Neural cell (in vitro differentiated cells): Measurements from ENCODE around the gene QKI. TPM values are rescaled to one million over a fixed set of nuclear protein-coding genes. Genes with fewer than 3 reads are reported as not detected.

ENCODE experiments used
- H2AFZ ChIP-seq: fragments of 200-600, 300-800 bp; sonication (generic), shearing (Covaris generic); 2 replicates; pipeline ENCODE4 v1.6.0; 2014; ENCODE audit warnings: low read depth, mild to moderate bottlenecking, antibody characterized with exemption, low read length, moderate library complexity
- H3F3A ChIP-seq: fragments of 200-600 bp; shearing (Covaris generic); 2 replicates; pipeline ENCODE4 v1.6.1; 2016; ENCODE audit warnings: mild to moderate bottlenecking, moderate library complexity, mixed read lengths, antibody characterized with exemption, low read length; ENCODE audit not compliant: insufficient read depth, poor library complexity, severe bottlenecking
- H3K27ac ChIP-seq: fragments of 200-600, 300-800 bp; sonication (generic), shearing (Covaris generic); 2 replicates; pipeline ENCODE4 v1.5.1; 2014; ENCODE audit warnings: mild to moderate bottlenecking, low read length, moderate library complexity
- H3K27me3 ChIP-seq: fragments of 300-800, 200-600 bp; sonication (generic), shearing (Covaris generic); 2 replicates; pipeline ENCODE4 v1.6.0; 2014; ENCODE audit warnings: mild to moderate bottlenecking, low read depth, low read length, moderate library complexity; ENCODE audit not compliant: insufficient read depth
- H3K36me3 ChIP-seq: fragments of 300-800, 200-600 bp; sonication (generic), shearing (Covaris generic); 2 replicates; pipeline ENCODE4 v1.5.1; 2014; ENCODE audit warnings: mild to moderate bottlenecking, antibody characterized with exemption, low read length, moderate library complexity; ENCODE audit not compliant: insufficient read depth
- H3K4me2 ChIP-seq: fragments of 300-800, 200-600 bp; sonication (generic), shearing (Covaris generic); 2 replicates; pipeline ENCODE4 v1.6.0; 2014; ENCODE audit warnings: mild to moderate bottlenecking, low read length
- H3K4me3 ChIP-seq: fragments of 300-800, 200-600 bp; sonication (generic), shearing (Covaris generic); 2 replicates; pipeline ENCODE4 v1.5.1; 2014; ENCODE audit warnings: mild to moderate bottlenecking, low read length, moderate library complexity
- H3K79me2 ChIP-seq: fragments of 200-600 bp; shearing (Covaris generic); replicated peaks from 2 replicates; pipeline ENCODE4 v1.6.0; 2014; ENCODE audit warnings: mild to moderate bottlenecking, low read length, moderate library complexity; ENCODE audit not compliant: insufficient read depth
- H3K9ac ChIP-seq: fragments of 300-800, 200-600 bp; sonication (generic), shearing (Covaris generic); 2 replicates; pipeline ENCODE4 v1.6.1; 2016; ENCODE audit warnings: mild to moderate bottlenecking, low read length, mixed read lengths
- H3K9me2 ChIP-seq: fragments of 200-600 bp; shearing (Covaris generic); 2 replicates; pipeline ENCODE4 v1.6.1; 2016; ENCODE audit warnings: mild to moderate bottlenecking, low read length, mixed read lengths; ENCODE audit not compliant: insufficient read depth
- H3K9me3 ChIP-seq: fragments of 200-600, 300-800 bp; sonication (generic), shearing (Covaris generic); 2 replicates; pipeline ENCODE4 v1.6.1; 2016; ENCODE audit warnings: mild to moderate bottlenecking, mixed run types, low read length, moderate library complexity, mixed read lengths
- H4K20me1 ChIP-seq: fragments of 200-600 bp; shearing (Covaris generic); 2 replicates; pipeline ENCODE4 v1.6.1; 2016; ENCODE audit warnings: mild to moderate bottlenecking, mixed run types; ENCODE audit not compliant: insufficient read depth
- EP300 ChIP-seq: fragments of 450-650 bp; conservative IDR thresholded peaks from 2 replicates; pipeline ENCODE4 v1.6.1; 2014; ENCODE audit warnings: antibody characterized with exemption, mild to moderate bottlenecking, moderate library complexity; ENCODE audit not compliant: poor library complexity, severe bottlenecking
- EZH2 ChIP-seq: fragments of 200-600, 300-800 bp; shearing (Covaris generic), sonication (generic); IDR thresholded peaks from 2 replicates; pipeline ENCODE4 v1.6.1; 2014; ENCODE audit warnings: antibody characterized with exemption, low read length, borderline replicate concordance, mild to moderate bottlenecking; ENCODE audit not compliant: insufficient read depth, poor library complexity, severe bottlenecking
- MXI1 ChIP-seq: fragments of 450-650 bp; conservative IDR thresholded peaks from 2 replicates; pipeline ENCODE4 v1.6.1; 2014; ENCODE audit warnings: antibody characterized with exemption, mild to moderate bottlenecking; ENCODE audit not compliant: poor library complexity, severe bottlenecking
- POLR2AphosphoS5 ChIP-seq: IDR thresholded peaks from 2 replicates; pipeline ENCODE4 v1.6.1; 2012
- RAD21 ChIP-seq: fragments of 450-650 bp; conservative IDR thresholded peaks from 2 replicates; pipeline ENCODE4 v1.6.1; 2014; ENCODE audit warnings: antibody characterized with exemption, mild to moderate bottlenecking, moderate library complexity
- SMC3 ChIP-seq: fragments of 450-650 bp; conservative IDR thresholded peaks from 2 replicates; pipeline ENCODE4 v1.6.1; 2014; ENCODE audit warnings: antibody characterized with exemption, mild to moderate bottlenecking, moderate library complexity; ENCODE audit not compliant: poor library complexity
- TAF1 ChIP-seq: IDR thresholded peaks from 2 replicates; pipeline ENCODE4 v1.6.1; 2012; ENCODE audit warnings: low read depth
- polyA plus RNA-seq: library from polyadenylated mRNA; depleted of rRNA; stranded (reverse); fragments of >200 nt; gene quantifications from 2 replicates; pipeline ENCODE4 v1.2.3, GENCODE V29; 2014
- TF ChIP-seq, protein P1 (sequence below): fragments of 450-650 bp; IDR thresholded peaks from 2 replicates; pipeline ENCODE4 v1.5.1; 2014; ENCODE audit warnings: antibody characterized with exemption, mild to moderate bottlenecking, moderate library complexity; ENCODE audit not compliant: poor library complexity, severe bottlenecking
- TF ChIP-seq, protein P2 (sequence below): IDR thresholded peaks from 2 replicates; pipeline ENCODE4 v1.6.1; 2012; ENCODE audit warnings: borderline replicate concordance

The QKI gene
- polyA plus RNA-seq, 1 donor from 2014 or later, result 39.0 TPM

GRCh38 chr6:163406366-163406765, 8.2 kb upstream of the QKI start:
- Histone ChIP-seq H3K9ac (no peak overlapping the region), H3K36me3 (no peaks in the 10 kb centered on the region), H3F3A (no peaks in the 10 kb centered on the region), H3K4me3 (no peak overlapping the region), H3K79me2 (peaks cover 8% of the 10 kb centered on the region), H3K4me2 (no peak overlapping the region), H3K27me3 (no peaks in the 10 kb centered on the region), H3K9me2 (no peaks in the 10 kb centered on the region), H2AFZ (no peak overlapping the region), H3K9me3 (no peaks in the 10 kb centered on the region), H4K20me1 (no peaks in the 10 kb centered on the region), H3K27ac (no peak overlapping the region)
- TF ChIP-seq TAF1, result no peak
- TF ChIP-seq POLR2AphosphoS5, result no peak
- TF ChIP-seq, protein P1, sequence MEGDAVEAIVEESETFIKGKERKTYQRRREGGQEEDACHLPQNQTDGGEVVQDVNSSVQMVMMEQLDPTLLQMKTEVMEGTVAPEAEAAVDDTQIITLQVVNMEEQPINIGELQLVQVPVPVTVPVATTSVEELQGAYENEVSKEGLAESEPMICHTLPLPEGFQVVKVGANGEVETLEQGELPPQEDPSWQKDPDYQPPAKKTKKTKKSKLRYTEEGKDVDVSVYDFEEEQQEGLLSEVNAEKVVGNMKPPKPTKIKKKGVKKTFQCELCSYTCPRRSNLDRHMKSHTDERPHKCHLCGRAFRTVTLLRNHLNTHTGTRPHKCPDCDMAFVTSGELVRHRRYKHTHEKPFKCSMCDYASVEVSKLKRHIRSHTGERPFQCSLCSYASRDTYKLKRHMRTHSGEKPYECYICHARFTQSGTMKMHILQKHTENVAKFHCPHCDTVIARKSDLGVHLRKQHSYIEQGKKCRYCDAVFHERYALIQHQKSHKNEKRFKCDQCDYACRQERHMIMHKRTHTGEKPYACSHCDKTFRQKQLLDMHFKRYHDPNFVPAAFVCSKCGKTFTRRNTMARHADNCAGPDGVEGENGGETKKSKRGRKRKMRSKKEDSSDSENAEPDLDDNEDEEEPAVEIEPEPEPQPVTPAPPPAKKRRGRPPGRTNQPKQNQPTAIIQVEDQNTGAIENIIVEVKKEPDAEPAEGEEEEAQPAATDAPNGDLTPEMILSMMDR, result no peak
- no peak for TF ChIP-seq RAD21
- TF ChIP-seq EZH2, result no peak
- no peak for TF ChIP-seq SMC3
- TF ChIP-seq, protein P2, sequence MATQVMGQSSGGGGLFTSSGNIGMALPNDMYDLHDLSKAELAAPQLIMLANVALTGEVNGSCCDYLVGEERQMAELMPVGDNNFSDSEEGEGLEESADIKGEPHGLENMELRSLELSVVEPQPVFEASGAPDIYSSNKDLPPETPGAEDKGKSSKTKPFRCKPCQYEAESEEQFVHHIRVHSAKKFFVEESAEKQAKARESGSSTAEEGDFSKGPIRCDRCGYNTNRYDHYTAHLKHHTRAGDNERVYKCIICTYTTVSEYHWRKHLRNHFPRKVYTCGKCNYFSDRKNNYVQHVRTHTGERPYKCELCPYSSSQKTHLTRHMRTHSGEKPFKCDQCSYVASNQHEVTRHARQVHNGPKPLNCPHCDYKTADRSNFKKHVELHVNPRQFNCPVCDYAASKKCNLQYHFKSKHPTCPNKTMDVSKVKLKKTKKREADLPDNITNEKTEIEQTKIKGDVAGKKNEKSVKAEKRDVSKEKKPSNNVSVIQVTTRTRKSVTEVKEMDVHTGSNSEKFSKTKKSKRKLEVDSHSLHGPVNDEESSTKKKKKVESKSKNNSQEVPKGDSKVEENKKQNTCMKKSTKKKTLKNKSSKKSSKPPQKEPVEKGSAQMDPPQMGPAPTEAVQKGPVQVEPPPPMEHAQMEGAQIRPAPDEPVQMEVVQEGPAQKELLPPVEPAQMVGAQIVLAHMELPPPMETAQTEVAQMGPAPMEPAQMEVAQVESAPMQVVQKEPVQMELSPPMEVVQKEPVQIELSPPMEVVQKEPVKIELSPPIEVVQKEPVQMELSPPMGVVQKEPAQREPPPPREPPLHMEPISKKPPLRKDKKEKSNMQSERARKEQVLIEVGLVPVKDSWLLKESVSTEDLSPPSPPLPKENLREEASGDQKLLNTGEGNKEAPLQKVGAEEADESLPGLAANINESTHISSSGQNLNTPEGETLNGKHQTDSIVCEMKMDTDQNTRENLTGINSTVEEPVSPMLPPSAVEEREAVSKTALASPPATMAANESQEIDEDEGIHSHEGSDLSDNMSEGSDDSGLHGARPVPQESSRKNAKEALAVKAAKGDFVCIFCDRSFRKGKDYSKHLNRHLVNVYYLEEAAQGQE, result no peak
- TF ChIP-seq MXI1, result no peak
- no peak for TF ChIP-seq EP300

- Histone ChIP-seq H3K9me2 (no peaks in the 10 kb centered on the region), H3K36me3 (no peaks in the 10 kb centered on the region), H3F3A (peaks cover under 1% of the 10 kb centered on the region), H3K9me3 (no peaks in the 10 kb centered on the region), H3K4me3 (no peak overlapping the region), H2AFZ (no peak overlapping the region), H3K27me3 (no peaks in the 10 kb centered on the region), H3K9ac (no peak overlapping the region), H3K27ac (no peak overlapping the region), H3K4me2 (no peak overlapping the region), H3K79me2 (peaks cover 13% of the 10 kb centered on the region), H4K20me1 (no peaks in the 10 kb centered on the region)
- TF ChIP-seq, protein P1, result no peak
- TF ChIP-seq SMC3 (no peak), POLR2AphosphoS5 (no peak), TAF1 (no peak), RAD21 (no peak), MXI1 (no peak), EP300 (no peak), EZH2 (no peak)
- TF ChIP-seq, protein P2, result no peak
Measured at GRCh38 chr6:163406830-163407229, 7.7 kb upstream of the QKI start.
